ENCODE data around the gene GRM5. TPM values are rescaled to one million over a fixed set of nuclear protein-coding genes. Genes with fewer than 3 reads are reported as not detected.

Gene GRM5
- total RNA-seq, 1 experiment from 2014 or later = not detected

DNA sequence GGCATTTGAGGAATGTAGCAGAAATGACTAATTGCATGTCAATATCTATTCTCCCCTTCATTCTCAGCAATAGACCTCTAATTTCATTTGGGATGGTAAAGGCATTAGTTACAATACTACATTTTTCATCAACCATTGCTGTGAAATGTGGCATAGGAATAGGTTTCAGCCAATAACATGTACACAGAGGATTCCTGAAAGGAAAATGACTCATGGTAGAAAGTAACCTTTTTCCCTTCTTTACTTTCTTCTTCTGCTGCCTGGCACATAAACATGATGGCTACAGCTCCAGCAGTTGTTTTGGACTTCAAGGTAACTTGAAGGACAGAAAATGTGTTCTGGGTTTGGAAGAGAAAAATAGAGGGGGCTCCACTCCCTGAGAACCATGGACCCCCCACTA lies 496.4 kb downstream of the GRM5 start:
- BruUV-seq (replicated peaks) = no TSS peak
- H3K79me2 ChIP-seq (ENCODE audit: low read depth) = no peaks in the 10 kb centered on the region
- POLR2A ChIA-PET (ENCODE audit: unreplicated experiment) = no interaction called here

DNA sequence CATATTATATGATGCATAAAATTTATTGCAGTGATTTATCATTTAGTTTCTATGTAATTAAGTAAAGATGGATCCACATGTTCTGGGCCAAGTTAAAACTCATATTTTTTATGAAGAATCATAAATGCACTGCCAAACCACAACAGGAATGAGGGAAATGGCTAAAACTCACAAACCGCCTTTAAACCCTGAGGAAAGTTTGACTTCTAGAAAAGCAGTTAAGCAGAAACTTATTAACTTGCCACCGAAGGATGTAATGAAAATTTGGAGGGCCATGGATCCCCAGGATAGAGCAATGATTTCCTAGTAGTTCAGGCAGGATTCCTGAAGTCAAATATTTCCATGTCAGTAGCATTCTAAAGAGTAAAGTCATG lies 510.0 kb downstream of the GRM5 start:
- POLR2A ChIA-PET (ENCODE audit: unreplicated experiment) = no interaction called here
- intact Hi-C loops (cut with micrococcal nuclease; ENCODE audit: unreplicated experiment) = no loop called here

More for the DNA sequence above, 496.4 kb downstream of the GRM5 start:
- H3F3A ChIP-seq (ENCODE audit: insufficient read depth, low read depth) = no peaks in the 10 kb centered on the region
- H3K4me2 ChIP-seq = no peak overlapping the region
- no peaks in the 10 kb centered on the region for H3K9me3 ChIP-seq (ENCODE audit: insufficient read depth, low read depth)
- no peaks in the 10 kb centered on the region for H4K20me1 ChIP-seq (ENCODE audit: insufficient read depth)
- intact Hi-C loops (cut with micrococcal nuclease; ENCODE audit: unreplicated experiment) = no loop called here
- H3K27ac ChIP-seq = no peak overlapping the region
- no peaks in the 10 kb centered on the region for H3K36me3 ChIP-seq (ENCODE audit: low read depth)
- TF ChIP-seq, protein P1, sequence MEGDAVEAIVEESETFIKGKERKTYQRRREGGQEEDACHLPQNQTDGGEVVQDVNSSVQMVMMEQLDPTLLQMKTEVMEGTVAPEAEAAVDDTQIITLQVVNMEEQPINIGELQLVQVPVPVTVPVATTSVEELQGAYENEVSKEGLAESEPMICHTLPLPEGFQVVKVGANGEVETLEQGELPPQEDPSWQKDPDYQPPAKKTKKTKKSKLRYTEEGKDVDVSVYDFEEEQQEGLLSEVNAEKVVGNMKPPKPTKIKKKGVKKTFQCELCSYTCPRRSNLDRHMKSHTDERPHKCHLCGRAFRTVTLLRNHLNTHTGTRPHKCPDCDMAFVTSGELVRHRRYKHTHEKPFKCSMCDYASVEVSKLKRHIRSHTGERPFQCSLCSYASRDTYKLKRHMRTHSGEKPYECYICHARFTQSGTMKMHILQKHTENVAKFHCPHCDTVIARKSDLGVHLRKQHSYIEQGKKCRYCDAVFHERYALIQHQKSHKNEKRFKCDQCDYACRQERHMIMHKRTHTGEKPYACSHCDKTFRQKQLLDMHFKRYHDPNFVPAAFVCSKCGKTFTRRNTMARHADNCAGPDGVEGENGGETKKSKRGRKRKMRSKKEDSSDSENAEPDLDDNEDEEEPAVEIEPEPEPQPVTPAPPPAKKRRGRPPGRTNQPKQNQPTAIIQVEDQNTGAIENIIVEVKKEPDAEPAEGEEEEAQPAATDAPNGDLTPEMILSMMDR (conservative IDR thresholded peaks at IDR 0.05) = no peak
- no peak for TF ChIP-seq EZH2 (IDR thresholded peaks at IDR 0.05; ENCODE audit: low read depth)
- no peaks in the 10 kb centered on the region; the same call in 1 of the 2 replicates for H3K9me2 ChIP-seq (ENCODE audit: insufficient read depth)
- CTCF ChIA-PET = no interaction called here
- DNase-seq = no peak
- H3K4me3 ChIP-seq = no peak overlapping the region
- H2AFZ ChIP-seq = no peak overlapping the region
- no peaks in the 10 kb centered on the region for H3K27me3 ChIP-seq (ENCODE audit: insufficient read depth, low read depth)
- H3K4me1 ChIP-seq (replicated peaks; ENCODE audit: insufficient read depth) = no peaks in the 10 kb centered on the region

DNA sequence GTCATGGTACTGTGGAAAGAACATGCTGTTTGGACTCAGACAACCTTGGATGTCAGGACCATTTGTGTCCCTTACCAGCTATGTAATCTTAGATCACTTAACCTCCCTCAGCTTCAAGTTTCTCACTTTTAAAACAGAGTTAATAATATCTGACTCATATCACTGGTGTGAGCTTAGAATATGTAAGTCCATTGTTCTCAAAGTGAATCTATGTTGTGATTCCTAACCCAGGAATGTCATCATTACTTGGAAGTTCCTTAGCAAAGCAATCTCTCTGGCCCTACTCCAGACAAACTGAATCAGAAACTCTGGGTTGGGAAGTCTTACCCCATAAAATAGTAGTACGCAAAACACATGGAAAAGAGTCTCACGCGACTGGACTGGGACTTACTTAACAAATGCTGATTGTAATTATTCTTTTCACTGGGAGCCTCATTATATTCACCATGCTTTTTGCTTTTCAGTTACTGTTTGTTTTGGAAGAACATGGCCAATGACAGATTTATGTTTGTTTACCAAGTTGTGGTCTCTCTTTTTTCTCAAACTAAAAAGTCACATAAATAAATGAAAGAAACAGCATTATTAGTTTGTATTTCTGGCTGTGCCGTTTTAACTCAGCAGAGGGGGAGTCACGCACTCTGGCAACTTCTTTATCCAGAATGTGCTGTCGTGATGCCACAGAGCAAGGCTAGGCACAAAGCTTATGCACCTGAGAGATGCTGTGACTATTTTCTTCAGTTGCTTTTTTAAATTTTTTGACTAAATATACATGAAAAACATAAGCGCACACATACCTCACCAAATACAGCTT lies 510.6 kb downstream of the GRM5 start:
- ChIA-PET CTCF (interaction anchor here (0.6 kb wide), 1 partner anchor 76 kb away, joined by 3 read pairs; no protein-coding TSS in a partner anchor), POLR2A (ENCODE audit: unreplicated experiment) (interaction anchor here (0.6 kb wide), 1 partner anchor 115 kb away, joined by 4 read pairs; no protein-coding TSS in a partner anchor)
- Histone ChIP-seq H3K9me2 (ENCODE audit: insufficient read depth) (no peaks in the 10 kb centered on the region), H3F3A (ENCODE audit: insufficient read depth, low read depth) (peaks cover 5% of the 10 kb centered on the region; the same call in 1 of the 2 replicates), H3K9me3 (ENCODE audit: insufficient read depth, low read depth) (no peaks in the 10 kb centered on the region), H3K79me2 (ENCODE audit: low read depth) (no peaks in the 10 kb centered on the region), H3K4me3 (no peak overlapping the region), H3K36me3 (ENCODE audit: low read depth) (no peaks in the 10 kb centered on the region), H3K4me2 (peak overlapping the region; percentile 43), H4K20me1 (ENCODE audit: insufficient read depth) (no peaks in the 10 kb centered on the region), H2AFZ (peak overlapping the region; percentile 14; the same call in 1 of the 2 replicates), H3K27me3 (ENCODE audit: insufficient read depth, low read depth) (no peaks in the 10 kb centered on the region), H3K27ac (peak overlapping the region; percentile 37), H3K4me1 (replicated peaks; ENCODE audit: insufficient read depth) (peaks cover 18% of the 10 kb centered on the region)
- DNase-seq = peak; percentile 29 to 96
- BruUV-seq (replicated peaks) = no TSS peak
- no peak for TF ChIP-seq EZH2 (IDR thresholded peaks at IDR 0.05; ENCODE audit: low read depth)
- TF ChIP-seq, protein P1 (conservative IDR thresholded peaks at IDR 0.05) = no peak
- intact Hi-C loops (cut with micrococcal nuclease; ENCODE audit: unreplicated experiment) = no loop called here

More for the DNA sequence above, 510.0 kb downstream of the GRM5 start:
- Histone ChIP-seq H3F3A (ENCODE audit: insufficient read depth, low read depth) (peaks cover 5% of the 10 kb centered on the region; the same call in 1 of the 2 replicates), H3K4me1 (replicated peaks; ENCODE audit: insufficient read depth) (peaks cover 18% of the 10 kb centered on the region), H3K79me2 (ENCODE audit: low read depth) (no peaks in the 10 kb centered on the region), H3K4me3 (no peak overlapping the region), H3K36me3 (ENCODE audit: low read depth) (no peaks in the 10 kb centered on the region), H3K27me3 (ENCODE audit: insufficient read depth, low read depth) (no peaks in the 10 kb centered on the region), H2AFZ (no peak overlapping the region; the same call in 1 of the 2 replicates), H3K9me3 (ENCODE audit: insufficient read depth, low read depth) (no peaks in the 10 kb centered on the region), H4K20me1 (ENCODE audit: insufficient read depth) (no peaks in the 10 kb centered on the region), H3K4me2 (peak overlapping the region; percentile 43), H3K9me2 (ENCODE audit: insufficient read depth) (no peaks in the 10 kb centered on the region), H3K27ac (peak overlapping the region; percentile 37)
- BruUV-seq (replicated peaks) = no TSS peak
- TF ChIP-seq, protein P1 (conservative IDR thresholded peaks at IDR 0.05) = no peak
- TF ChIP-seq EZH2 (IDR thresholded peaks at IDR 0.05; ENCODE audit: low read depth) = no peak
- CTCF ChIA-PET = no interaction called here
- no peak for DNase-seq

Measured in PC-9 (cell line).